NB4 (cell line): Measurements from ENCODE around the gene MUC6.

ENCODE experiments used
- DNase-seq: peaks from one replicate; pipeline ENCODE4 v3.0.0; 2010; ENCODE audit warnings: low read depth
- H3K4me3 ChIP-seq: one replicate; pipeline ENCODE4 v1.5.1; 2011; ENCODE audit warnings: mild to moderate bottlenecking, low read depth, low read length, moderate library complexity
- CTCF ChIP-seq: IDR thresholded peaks from one replicate; pipeline ENCODE4 v1.5.1; 2012; ENCODE audit warnings: low read depth, low read length
- MAX ChIP-seq: IDR thresholded peaks from 2 replicates; pipeline ENCODE4 v1.6.1; 2011; ENCODE audit warnings: low read depth, low read length
- MYC ChIP-seq: IDR thresholded peaks from 2 replicates; pipeline ENCODE4 v1.6.1; 2011; ENCODE audit warnings: low read depth, low read length
- POLR2A ChIP-seq: IDR thresholded peaks from 2 replicates; pipeline ENCODE4 v1.6.1; 2011; ENCODE audit warnings: mild to moderate bottlenecking; ENCODE audit not compliant: insufficient read length; ENCODE audit errors: extremely low read depth

MUC6 gene

GRCh38 chr11:1036931-1037330 is 413 bp upstream of the MUC6 start:
- no peak overlapping the region for H3K4me3 ChIP-seq
- TF ChIP-seq POLR2A (no peak), MYC (no peak), CTCF (no peak), MAX (no peak)
- no peak for DNase-seq

GRCh38 chr11:1035577-1036283 is 788 bp downstream of the MUC6 start:
- H3K4me3 ChIP-seq: no peak overlapping the region
- no peak for DNase-seq
- no peak for TF ChIP-seq POLR2A
- TF ChIP-seq MYC: no peak
- TF ChIP-seq CTCF: no peak
- no peak for TF ChIP-seq MAX

- TF ChIP-seq CTCF (no peak), MYC (no peak), MAX (no peak), POLR2A (no peak)
- DNase-seq: no peak
- H3K4me3 ChIP-seq: no peak overlapping the region
These were observed 1.8 kb downstream of the MUC6 start for GRCh38 chr11:1034456-1035295.

- no peak overlapping the region for H3K4me3 ChIP-seq
- DNase-seq: no peak
These were observed 2.5 kb downstream of the MUC6 start for GRCh38 chr11:1034001-1034400.

More at GRCh38 chr11:1034001-1034400, 2.5 kb downstream of the MUC6 start:
- TF ChIP-seq POLR2A: no peak
- no peak for TF ChIP-seq MAX
- TF ChIP-seq MYC: no peak
- TF ChIP-seq CTCF: no peak
